Fibroblast of skin of right quadriceps (primary cell): ENCODE results near the gene INSR.
A peak's percentile ranks its signal among the peaks of the same experiment; 100 is the strongest.
"Not testable (repeated sequence)": the region's sequence is repeated elsewhere in the genome, so short reads cannot be mapped to it uniquely, and the experiment has no call there.

Source experiments
- DNase-seq: peaks from one replicate; pipeline ENCODE4 v3.0.0-alpha.2; 2013

Gene INSR

GRCh38 chr19:7217861-7218260 lies 76.4 kb downstream of the INSR start:
- DNase-seq, result no peak

GRCh38 chr19:7216373-7216902 lies 77.8 kb downstream of the INSR start:
- no peak for DNase-seq

GRCh38 chr19:7215176-7215575 lies 79.0 kb downstream of the INSR start:
- DNase-seq, result no peak

GRCh38 chr19:7214324-7215089 lies 79.7 kb downstream of the INSR start:
- no peak for DNase-seq

GRCh38 chr19:7213628-7214323 lies 80.4 kb downstream of the INSR start:
- DNase-seq, result no peak

- no peak for DNase-seq
Measured at GRCh38 chr19:7211191-7211951, 82.8 kb downstream of the INSR start.

GRCh38 chr19:7210359-7210758 lies 83.9 kb downstream of the INSR start:
- no peak for DNase-seq

GRCh38 chr19:7209597-7210325 lies 84.5 kb downstream of the INSR start:
- not testable (repeated sequence) for DNase-seq

- not testable (repeated sequence) for DNase-seq
Measured at GRCh38 chr19:7209036-7209435, 85.2 kb downstream of the INSR start.

- DNase-seq, result no peak
Measured at GRCh38 chr19:7203332-7203731, 90.9 kb downstream of the INSR start.

- no peak for DNase-seq
Measured at GRCh38 chr19:7202888-7203287, 91.3 kb downstream of the INSR start.

- DNase-seq, result no peak
Measured at GRCh38 chr19:7200736-7201135, 93.5 kb downstream of the INSR start.

- DNase-seq, result no peak
Measured at GRCh38 chr19:7199613-7200533, 94.3 kb downstream of the INSR start.

GRCh38 chr19:7197760-7198696 lies 96.2 kb downstream of the INSR start:
- peak; percentile 95 for DNase-seq

GRCh38 chr19:7197119-7197759 lies 97.0 kb downstream of the INSR start:
- peak; percentile 97 for DNase-seq

- peak; percentile 13 for DNase-seq
Measured at GRCh38 chr19:7196763-7197118, 97.5 kb downstream of the INSR start.

GRCh38 chr19:7195046-7195445 lies 99.2 kb downstream of the INSR start:
- no peak for DNase-seq

GRCh38 chr19:7194566-7194965 lies 99.6 kb downstream of the INSR start:
- no peak for DNase-seq

- peak; percentile 33 for DNase-seq
Measured at GRCh38 chr19:7191946-7192691, 102.1 kb downstream of the INSR start.
